B cell (primary cell): Measurements from ENCODE around the gene TMEM138.
"Not testable (repeated sequence)": the region's sequence is repeated elsewhere in the genome, so short reads cannot be mapped to it uniquely, and the experiment has no call there.

Experiments
- EZH2 ChIP-seq: IDR thresholded peaks from 2 replicates; pipeline ENCODE4 v1.6.1; 2012; ENCODE audit warnings: borderline replicate concordance, low read depth, mild to moderate bottlenecking, moderate library complexity, low read length; ENCODE audit not compliant: insufficient read depth, poor library complexity, severe bottlenecking
- TF ChIP-seq, protein P1 (sequence below): fragments of 200-600 bp; IDR thresholded peaks from one replicate; pipeline ENCODE4 v1.8.0; 2022; ENCODE audit warnings: antibody characterized with exemption, mild to moderate bottlenecking

DNA sequence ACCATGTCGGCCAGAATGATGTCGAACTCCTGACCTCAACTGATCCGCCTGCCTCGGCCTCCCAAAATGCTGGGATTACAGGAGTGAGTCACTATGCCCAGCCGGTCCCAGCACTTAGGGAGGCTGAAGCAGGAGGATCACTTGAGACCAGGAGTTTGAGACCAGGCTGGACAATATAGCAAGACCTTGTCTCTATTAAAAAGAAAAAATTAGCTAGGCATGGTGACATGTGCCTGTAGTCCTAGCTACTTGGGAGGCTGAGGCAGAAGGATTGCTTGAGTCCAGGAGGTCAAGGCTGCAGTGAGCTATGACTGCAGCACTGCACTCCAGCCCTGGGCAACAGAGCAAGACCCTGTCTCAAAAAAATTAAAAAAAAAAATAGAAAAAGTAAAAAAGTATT, 21.7 kb downstream of the TMEM138 start:
- TF ChIP-seq, protein P1, sequence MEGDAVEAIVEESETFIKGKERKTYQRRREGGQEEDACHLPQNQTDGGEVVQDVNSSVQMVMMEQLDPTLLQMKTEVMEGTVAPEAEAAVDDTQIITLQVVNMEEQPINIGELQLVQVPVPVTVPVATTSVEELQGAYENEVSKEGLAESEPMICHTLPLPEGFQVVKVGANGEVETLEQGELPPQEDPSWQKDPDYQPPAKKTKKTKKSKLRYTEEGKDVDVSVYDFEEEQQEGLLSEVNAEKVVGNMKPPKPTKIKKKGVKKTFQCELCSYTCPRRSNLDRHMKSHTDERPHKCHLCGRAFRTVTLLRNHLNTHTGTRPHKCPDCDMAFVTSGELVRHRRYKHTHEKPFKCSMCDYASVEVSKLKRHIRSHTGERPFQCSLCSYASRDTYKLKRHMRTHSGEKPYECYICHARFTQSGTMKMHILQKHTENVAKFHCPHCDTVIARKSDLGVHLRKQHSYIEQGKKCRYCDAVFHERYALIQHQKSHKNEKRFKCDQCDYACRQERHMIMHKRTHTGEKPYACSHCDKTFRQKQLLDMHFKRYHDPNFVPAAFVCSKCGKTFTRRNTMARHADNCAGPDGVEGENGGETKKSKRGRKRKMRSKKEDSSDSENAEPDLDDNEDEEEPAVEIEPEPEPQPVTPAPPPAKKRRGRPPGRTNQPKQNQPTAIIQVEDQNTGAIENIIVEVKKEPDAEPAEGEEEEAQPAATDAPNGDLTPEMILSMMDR = not testable (repeated sequence)
- not testable (repeated sequence) for TF ChIP-seq EZH2
